Activated CD8-positive, alpha-beta memory T cell treated with anti-CD3 and anti-CD28 coated beads, Interleukin-2, amount 50 U/mL, for 1 hour (primary cell): Measurements from ENCODE around the gene ELAPOR1.
"Not testable (repeated sequence)": the region's sequence is repeated elsewhere in the genome, so short reads cannot be mapped to it uniquely, and the experiment has no call there.

Experiments used
- DNase-seq: peaks from one replicate; pipeline ENCODE4 v3.0.0-alpha.2; 2020; ENCODE audit errors: extremely low read depth

Gene ELAPOR1

DNA sequence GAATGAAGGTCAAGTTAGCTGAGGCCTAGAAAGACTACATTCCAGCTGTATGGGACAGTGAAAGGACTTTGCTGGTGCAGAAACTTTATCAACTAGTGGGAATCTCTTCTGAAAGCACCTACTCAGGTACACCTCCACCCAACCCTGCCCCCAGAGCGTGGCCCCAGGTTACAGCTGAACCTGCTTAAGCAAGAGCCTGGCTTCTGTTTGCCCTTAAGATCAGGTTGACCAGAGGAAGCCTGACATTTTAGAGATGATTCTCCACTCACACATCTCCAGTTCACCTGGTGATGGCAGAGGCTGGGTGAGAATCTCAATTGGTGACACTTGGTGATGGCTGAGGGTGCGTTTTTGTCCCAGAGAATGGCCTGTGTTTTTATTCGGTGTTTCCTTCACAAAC lies 24.0 kb downstream of the ELAPOR1 start:
- DNase-seq, result no peak

GRCh38 chr1:109138358-109138757 lies 24.4 kb downstream of the ELAPOR1 start:
- DNase-seq, result no peak

DNA sequence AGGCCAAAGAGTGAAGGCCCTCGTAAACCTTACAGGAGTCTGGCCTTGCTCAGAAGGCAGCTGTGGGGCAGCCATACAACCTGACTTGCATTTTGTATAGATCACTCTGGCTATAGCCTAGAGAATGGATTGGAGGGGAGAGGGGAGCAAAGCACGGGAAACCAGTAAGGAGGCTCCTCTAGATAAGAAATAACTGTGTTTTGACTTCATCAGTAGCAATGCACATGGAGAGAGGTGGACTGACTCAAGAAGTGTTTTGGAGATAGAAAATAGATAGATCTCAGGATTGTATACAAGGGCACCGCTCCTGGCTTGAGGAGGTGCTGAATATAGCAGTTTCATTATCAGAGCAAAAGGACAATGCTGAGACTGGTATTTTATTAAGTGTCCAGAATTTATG lies 26.5 kb downstream of the ELAPOR1 start:
- DNase-seq, result no peak

GRCh38 chr1:109142260-109142659 lies 28.3 kb downstream of the ELAPOR1 start:
- DNase-seq, result no peak

DNA sequence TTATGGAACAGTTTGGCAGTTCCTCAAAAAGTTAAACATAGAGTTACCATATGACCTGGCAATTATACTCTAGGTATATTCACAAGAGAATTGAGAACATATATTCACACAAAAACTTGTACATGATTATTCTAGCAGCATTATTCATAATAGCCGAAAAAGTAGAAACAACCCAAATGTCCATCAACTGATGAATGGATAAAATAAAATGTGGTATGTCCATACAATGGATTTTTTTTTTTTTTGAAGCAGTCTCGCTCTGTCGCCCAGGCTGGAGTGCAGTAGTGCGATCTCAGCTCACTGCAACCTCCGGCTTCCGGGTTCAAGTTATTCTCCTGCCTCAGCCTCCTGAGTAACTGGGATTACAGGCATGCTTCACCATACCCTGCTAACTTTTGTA lies 28.8 kb downstream of the ELAPOR1 start:
- DNase-seq, result not testable (repeated sequence)

DNA sequence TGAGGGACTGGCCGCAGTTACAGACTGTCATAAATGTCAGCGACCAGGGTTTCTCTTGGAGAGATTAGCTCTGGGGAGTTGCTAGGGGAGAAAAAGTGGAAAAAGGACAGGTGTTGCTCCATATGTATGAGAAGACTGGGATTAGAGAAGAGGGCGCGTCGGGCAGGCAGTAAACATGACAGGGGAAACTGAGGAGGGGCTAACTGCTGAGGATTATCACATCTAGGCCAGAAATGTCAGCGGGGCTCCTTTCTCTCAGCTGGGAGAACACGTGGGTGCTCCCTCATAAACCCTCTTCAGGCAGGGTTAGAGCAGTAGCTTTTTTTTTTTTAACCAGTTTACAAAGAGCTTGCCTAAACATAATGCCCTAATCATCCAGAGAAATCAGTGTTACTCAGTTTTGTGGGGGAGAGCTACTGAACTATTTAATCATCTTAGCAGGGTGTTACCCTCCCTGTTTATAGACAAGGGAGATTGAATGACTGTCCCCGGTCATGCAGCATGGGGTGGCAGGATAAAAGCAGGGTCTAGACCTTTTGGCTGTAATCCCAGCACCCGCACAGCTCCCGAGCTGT lies 35.2 kb downstream of the ELAPOR1 start:
- no peak for DNase-seq

DNA sequence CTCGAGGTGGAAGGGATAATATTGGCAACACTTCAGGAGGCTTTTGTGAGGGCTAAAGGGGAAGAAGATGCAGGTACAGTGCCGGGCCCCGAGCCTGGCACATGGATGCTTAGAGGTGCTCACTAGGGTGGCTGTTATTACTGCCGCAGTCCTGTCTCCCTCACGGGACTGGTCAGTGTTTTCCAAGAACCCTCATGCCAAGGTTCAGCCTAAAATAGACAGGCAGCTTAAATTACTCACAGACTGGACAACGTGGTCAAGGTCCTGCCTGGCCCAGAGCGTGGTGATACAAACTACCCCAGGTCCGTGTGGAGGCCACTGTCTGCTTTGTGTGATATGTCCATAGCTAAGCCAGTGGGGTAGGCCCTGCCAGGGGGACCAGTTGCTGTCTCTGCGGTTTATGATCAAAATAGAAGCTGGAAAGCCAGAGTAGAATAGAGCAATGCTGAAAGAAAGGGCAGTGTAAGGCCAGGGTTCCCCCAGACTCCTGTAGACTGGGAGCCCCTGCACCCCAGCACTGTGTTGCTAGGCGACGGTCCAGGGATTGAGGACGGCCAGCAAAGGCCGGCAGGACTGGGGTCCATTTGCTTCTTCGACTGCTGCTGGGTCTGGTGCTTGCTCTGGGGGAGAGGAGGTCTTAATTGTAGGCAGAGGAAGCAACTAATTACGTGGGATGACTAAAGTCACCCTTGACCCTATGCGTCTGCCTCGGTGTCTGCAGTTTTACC lies 36.1 kb downstream of the ELAPOR1 start:
- DNase-seq, result no peak

GRCh38 chr1:109151146-109151990 lies 37.5 kb downstream of the ELAPOR1 start:
- DNase-seq, result no peak

GRCh38 chr1:109152196-109152595 lies 38.3 kb downstream of the ELAPOR1 start:
- no peak for DNase-seq

DNA sequence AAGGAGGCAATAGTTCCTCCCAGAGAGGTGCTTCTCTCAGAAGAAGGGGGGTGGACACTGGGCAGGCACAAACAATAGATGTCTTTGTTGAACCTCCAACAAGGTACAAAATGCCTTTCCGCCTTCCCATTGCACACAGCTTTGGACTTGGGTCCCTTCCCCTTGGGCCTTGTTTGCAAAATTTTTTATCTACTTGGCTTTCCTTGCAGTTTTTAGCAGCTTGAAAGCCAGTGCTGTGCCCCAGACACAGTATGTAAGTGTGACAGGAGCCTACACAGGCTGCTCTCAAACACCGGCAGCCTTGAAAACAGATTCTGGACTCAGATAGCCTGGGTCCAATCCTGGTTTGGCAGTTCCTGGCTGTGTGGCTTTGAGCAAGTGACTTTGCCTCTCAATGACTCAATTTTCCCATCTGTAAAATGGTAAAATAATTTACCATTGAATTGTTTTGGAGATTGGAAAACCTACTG lies 43.0 kb downstream of the ELAPOR1 start:
- no peak for DNase-seq

- DNase-seq, result no peak
These were observed 44.5 kb downstream of the ELAPOR1 start for GRCh38 chr1:109158433-109158832.

DNA sequence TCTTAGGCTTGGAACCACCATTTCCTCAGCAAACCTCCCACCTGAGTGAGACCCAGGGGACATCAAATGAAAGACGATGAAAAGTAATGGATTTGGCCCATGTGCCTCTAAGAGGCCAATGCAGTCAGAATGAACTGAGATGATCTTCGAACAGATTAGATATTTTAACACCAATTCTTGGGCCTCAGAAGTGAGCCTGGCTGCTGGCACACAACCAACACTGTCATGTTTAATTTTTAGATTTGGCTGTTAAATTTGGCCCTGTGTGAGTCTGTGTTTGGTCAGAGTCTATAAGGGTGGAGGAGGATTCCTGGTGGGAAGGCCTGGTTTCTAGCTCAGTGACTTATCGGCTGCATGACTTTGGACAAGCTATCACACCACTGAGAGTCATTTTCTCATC lies 45.4 kb downstream of the ELAPOR1 start:
- DNase-seq, result no peak

GRCh38 chr1:109160071-109160840 lies 46.3 kb downstream of the ELAPOR1 start:
- DNase-seq, result no peak

- no peak for DNase-seq
These were observed 48.1 kb downstream of the ELAPOR1 start for GRCh38 chr1:109161858-109162606.

DNA sequence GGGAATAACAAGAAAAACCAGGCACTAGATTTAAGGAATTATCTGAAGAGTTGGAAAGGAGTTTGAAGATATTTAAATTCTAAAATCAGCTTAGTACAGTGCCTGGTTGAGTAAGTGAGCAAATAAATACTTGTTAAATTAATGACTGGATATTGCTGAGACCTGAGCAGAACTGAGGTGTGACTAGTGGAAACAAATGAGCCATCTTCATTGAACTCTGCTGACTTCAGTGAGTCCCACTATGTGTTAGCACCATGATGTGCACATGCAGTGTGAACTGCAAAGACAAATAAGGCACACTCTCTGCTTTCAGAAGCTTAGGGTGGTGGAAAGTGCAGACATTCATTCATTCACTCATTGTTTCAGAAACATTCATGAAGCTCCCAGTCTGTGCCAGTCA lies 48.7 kb downstream of the ELAPOR1 start:
- DNase-seq, result no peak

DNA sequence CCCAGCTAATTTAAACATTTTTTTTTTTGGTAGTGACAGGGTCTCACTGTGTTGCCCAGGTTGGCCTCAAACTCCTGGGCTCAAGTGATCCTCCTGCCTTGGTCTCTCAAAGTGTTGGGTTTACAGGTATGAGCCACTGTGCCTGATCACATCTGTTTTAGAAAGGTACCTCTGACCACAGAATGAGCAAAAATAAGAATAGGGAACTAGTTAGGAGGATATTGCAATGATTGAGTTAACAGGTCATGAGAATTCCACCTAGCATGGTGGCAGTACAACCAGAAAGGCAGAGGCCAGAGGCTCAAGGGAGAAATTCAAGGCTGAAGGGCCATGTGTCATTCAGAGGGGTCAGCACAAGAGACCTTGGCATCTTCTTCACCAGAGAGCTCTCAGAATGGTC lies 49.6 kb downstream of the ELAPOR1 start:
- DNase-seq, result no peak
